HepG2 (cell line): Measurements from ENCODE around the gene ZBTB2. TPM values are rescaled to one million over a fixed set of nuclear protein-coding genes. Genes with fewer than 3 reads are reported as not detected.

Experiments used
- AHR ChIP-seq: IDR thresholded peaks from 2 replicates; pipeline ENCODE4 v1.6.1; 2018; ENCODE audit warnings: missing genetic modification reagents, missing compliant biosample characterization
- CREM ChIP-seq, 2 experiments: sonication (generic) in 1 of 2; formaldehyde crosslinking in 1 of 2; IDR thresholded peaks; 2 replicates each; pipeline versions ENCODE4 v1.4.0 to v1.6.1; 2016 to 2020; ENCODE audit warnings: antibody characterized with exemption in 1 of 2, mild to moderate bottlenecking in 1 of 2, missing genetic modification reagents in 1 of 2
- KDM1A ChIP-seq: IDR thresholded peaks from 2 replicates; pipeline ENCODE4 v1.6.1; 2016; ENCODE audit warnings: missing compliant biosample characterization
- PAF1 ChIP-seq: IDR thresholded peaks from 2 replicates; pipeline ENCODE4 v1.6.1; 2016; ENCODE audit warnings: missing genetic modification reagents, missing compliant biosample characterization
- PREB ChIP-seq: sonication (generic); formaldehyde crosslinking; IDR thresholded peaks from 2 replicates; pipeline ENCODE4 v1.4.0; 2020; ENCODE audit warnings: missing genetic modification reagents
- RFX1 ChIP-seq: fragments of 450-650 bp; IDR thresholded peaks from 2 replicates; pipeline ENCODE4 v1.6.1; 2017
- SALL2 ChIP-seq: sonication (generic); formaldehyde crosslinking; IDR thresholded peaks from 2 replicates; pipeline ENCODE4 v1.8.1; 2023; ENCODE audit warnings: mild to moderate bottlenecking, missing genetic modification reagents, inconsistent platforms
- SMYD3 ChIP-seq: sonication (generic); formaldehyde crosslinking; IDR thresholded peaks from 2 replicates; pipeline ENCODE4 v1.8.1; 2023; ENCODE audit warnings: mild to moderate bottlenecking, missing genetic modification reagents
- TARDBP ChIP-seq: sonication (generic); formaldehyde crosslinking; IDR thresholded peaks from 2 replicates; pipeline ENCODE4 v1.8.0; 2022; ENCODE audit warnings: mild to moderate bottlenecking, missing genetic modification reagents
- TEAD2 ChIP-seq: sonication (generic); formaldehyde crosslinking; IDR thresholded peaks from 2 replicates; pipeline ENCODE4 v1.9.0; 2021; ENCODE audit warnings: missing genetic modification reagents
- TGIF2 ChIP-seq: IDR thresholded peaks from 2 replicates; pipeline ENCODE4 v1.6.1; 2016; ENCODE audit warnings: control low read depth, missing compliant biosample characterization
- TOE1 ChIP-seq: sonication (generic); formaldehyde crosslinking; IDR thresholded peaks from 2 replicates; pipeline ENCODE4 v1.4.0; 2020; ENCODE audit warnings: mild to moderate bottlenecking, missing genetic modification reagents
- U2AF1 ChIP-seq: fragments of 200-400 bp; formaldehyde crosslinking; optimal IDR thresholded peaks from 2 replicates; pipeline ENCODE3; 2017; ENCODE audit warnings: mild to moderate bottlenecking, low read depth, low read length
- ZEB1 ChIP-seq: IDR thresholded peaks from 2 replicates; pipeline ENCODE4 v1.6.1; 2012; ENCODE audit warnings: mild to moderate bottlenecking, low read depth, inconsistent platforms; ENCODE audit not compliant: insufficient replicate concordance
- ZMYM3 ChIP-seq: sonication (generic); formaldehyde crosslinking; IDR thresholded peaks from 2 replicates; pipeline ENCODE4 v1.5.1; 2020; ENCODE audit warnings: mild to moderate bottlenecking, missing genetic modification reagents
- ZNF124 ChIP-seq: sonication (generic); formaldehyde crosslinking; IDR thresholded peaks from 2 replicates; pipeline ENCODE4 v1.4.0; 2020; ENCODE audit warnings: missing genetic modification reagents
- ZNF17 ChIP-seq: sonication (generic); formaldehyde crosslinking; IDR thresholded peaks from 2 replicates; pipeline ENCODE4 v1.5.0; 2020; ENCODE audit warnings: mild to moderate bottlenecking, missing genetic modification reagents
- ZNF234 ChIP-seq: sonication (generic); formaldehyde crosslinking; conservative IDR thresholded peaks from 2 replicates; pipeline ENCODE4 v1.5.1; 2020; ENCODE audit warnings: mild to moderate bottlenecking, missing genetic modification reagents
- ZNF337 ChIP-seq: sonication (generic); formaldehyde crosslinking; IDR thresholded peaks from 2 replicates; pipeline ENCODE4 v1.5.1; 2020; ENCODE audit warnings: missing genetic modification reagents, low read depth, mild to moderate bottlenecking, borderline replicate concordance
- ZNF484 ChIP-seq: sonication (generic); formaldehyde crosslinking; IDR thresholded peaks from 2 replicates; pipeline ENCODE4 v1.5.1; 2020; ENCODE audit warnings: mild to moderate bottlenecking, low read depth, missing genetic modification reagents, borderline replicate concordance
- ZNF513 ChIP-seq: sonication (generic); formaldehyde crosslinking; conservative IDR thresholded peaks from 2 replicates; pipeline ENCODE4 v1.5.0; 2020; ENCODE audit warnings: missing genetic modification reagents
- ZNF879 ChIP-seq: sonication (generic); formaldehyde crosslinking; IDR thresholded peaks from 2 replicates; pipeline ENCODE4 v1.8.1; 2023; ENCODE audit warnings: missing genetic modification reagents
- polyA plus RNA-seq, 8 experiments: library from polyadenylated mRNA; depleted of rRNA in 3 of 8; stranded (reverse) in 7 of 8; unstranded in 1 of 8; fragments of >200 nt; fragmentation: Illumina TruSeq in 4 of 8; extraction: Trizol in 4 of 8; gene quantifications; 2 replicates each; pipeline versions ENCODE4 v1.2.1 to v1.2.3, GENCODE V29; 2011 to 2016; ENCODE audit warnings: low read depth in 4 of 8, missing spikeins in 1 of 8, mixed read lengths in 1 of 8; ENCODE audit not compliant: insufficient read depth in 1 of 8
- total RNA-seq, 5 experiments: library from RNA; depleted of rRNA; stranded (reverse); fragments of >200 nt; fragmentation: Illumina TruSeq; extraction: Trizol; gene quantifications; 2 replicates each; pipeline ENCODE4 v1.2.3, GENCODE V29; 2016; ENCODE audit warnings: low read depth in 1 of 5
- TF ChIP-seq, protein P1 (sequence below): sonication (generic); formaldehyde crosslinking; IDR thresholded peaks from 2 replicates; pipeline ENCODE4 v1.8.0; 2022; ENCODE audit warnings: missing genetic modification reagents, mild to moderate bottlenecking, borderline replicate concordance
- TF ChIP-seq, protein P2 (sequence below): sonication (generic); formaldehyde crosslinking; conservative IDR thresholded peaks from 2 replicates; pipeline ENCODE4 v1.8.0; 2022; ENCODE audit warnings: mild to moderate bottlenecking, moderate library complexity, missing genetic modification reagents

The ZBTB2 gene
- total and polyA plus RNA-seq, 2 of the 13 experiments (the other 11 are each of a cell fraction or from before 2014, with no cell fraction given): 15.4 to 22.8 TPM

DNA sequence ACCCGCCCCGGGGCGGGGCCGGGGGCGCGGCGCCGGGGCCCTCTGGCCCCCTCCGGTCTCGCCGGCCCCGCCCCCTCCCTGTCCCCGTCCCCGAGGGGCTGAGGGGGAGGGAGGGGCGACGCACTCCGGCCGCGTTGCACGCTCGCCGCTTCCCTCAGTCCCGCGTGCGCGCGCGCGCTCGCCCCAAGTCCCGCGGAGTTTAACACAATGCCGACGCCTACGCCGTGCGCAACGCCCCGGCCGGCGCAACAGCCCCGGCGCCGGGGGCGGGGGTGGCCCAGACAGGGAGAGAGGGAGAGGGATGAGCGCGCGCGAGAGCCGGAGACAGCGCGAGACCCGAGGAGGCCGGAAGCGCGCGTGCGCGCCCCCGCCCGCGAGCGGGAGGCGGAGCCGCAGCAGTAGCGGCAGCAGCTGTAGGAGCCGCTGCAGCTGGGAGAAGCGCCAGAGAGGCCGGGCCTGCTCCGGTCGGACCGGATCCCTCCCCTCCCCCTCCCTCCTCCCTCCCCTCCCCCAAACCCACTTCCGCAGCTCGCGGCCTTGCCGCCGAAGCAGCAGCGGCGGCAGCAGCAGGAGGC, 996 bp downstream of the ZBTB2 start (continued):
- TF ChIP-seq CREM (IDR thresholded peaks at IDR 0.05) (no peak), CREM (CRISPR knock-in tag; IDR thresholded peaks at IDR 0.05) (no peak), ZNF513 (CRISPR knock-in tag) (no peak), ZNF337 (CRISPR knock-in tag) (no peak; the same call in 1 of the 2 replicates), KDM1A (no peak), U2AF1 (no peak), PREB (CRISPR knock-in tag) (no peak), TGIF2 (CRISPR knock-in tag) (no peak), ZNF124 (CRISPR knock-in tag) (0 out of 2 replicates have a peak, but pooled peaks have one; percentile 13), ZNF879 (CRISPR knock-in tag) (no peak), ZNF234 (CRISPR knock-in tag) (peak; percentile 85), TOE1 (CRISPR knock-in tag) (no peak), SALL2 (CRISPR knock-in tag) (peak; percentile 77; the same call in 1 of the 2 replicates), TARDBP (CRISPR knock-in tag) (peak; percentile 70), ZNF484 (CRISPR knock-in tag) (no peak), PAF1 (CRISPR knock-in tag) (no peak), SMYD3 (CRISPR knock-in tag) (no peak), ZMYM3 (CRISPR knock-in tag) (no peak; the same call in 1 of the 2 replicates), ZNF17 (CRISPR knock-in tag) (no peak), TEAD2 (no peak), RFX1 (no peak), ZEB1 (no peak), AHR (no peak)
- TF ChIP-seq, protein P1, sequence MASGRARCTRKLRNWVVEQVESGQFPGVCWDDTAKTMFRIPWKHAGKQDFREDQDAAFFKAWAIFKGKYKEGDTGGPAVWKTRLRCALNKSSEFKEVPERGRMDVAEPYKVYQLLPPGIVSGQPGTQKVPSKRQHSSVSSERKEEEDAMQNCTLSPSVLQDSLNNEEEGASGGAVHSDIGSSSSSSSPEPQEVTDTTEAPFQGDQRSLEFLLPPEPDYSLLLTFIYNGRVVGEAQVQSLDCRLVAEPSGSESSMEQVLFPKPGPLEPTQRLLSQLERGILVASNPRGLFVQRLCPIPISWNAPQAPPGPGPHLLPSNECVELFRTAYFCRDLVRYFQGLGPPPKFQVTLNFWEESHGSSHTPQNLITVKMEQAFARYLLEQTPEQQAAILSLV: no peak
- TF ChIP-seq, protein P2, sequence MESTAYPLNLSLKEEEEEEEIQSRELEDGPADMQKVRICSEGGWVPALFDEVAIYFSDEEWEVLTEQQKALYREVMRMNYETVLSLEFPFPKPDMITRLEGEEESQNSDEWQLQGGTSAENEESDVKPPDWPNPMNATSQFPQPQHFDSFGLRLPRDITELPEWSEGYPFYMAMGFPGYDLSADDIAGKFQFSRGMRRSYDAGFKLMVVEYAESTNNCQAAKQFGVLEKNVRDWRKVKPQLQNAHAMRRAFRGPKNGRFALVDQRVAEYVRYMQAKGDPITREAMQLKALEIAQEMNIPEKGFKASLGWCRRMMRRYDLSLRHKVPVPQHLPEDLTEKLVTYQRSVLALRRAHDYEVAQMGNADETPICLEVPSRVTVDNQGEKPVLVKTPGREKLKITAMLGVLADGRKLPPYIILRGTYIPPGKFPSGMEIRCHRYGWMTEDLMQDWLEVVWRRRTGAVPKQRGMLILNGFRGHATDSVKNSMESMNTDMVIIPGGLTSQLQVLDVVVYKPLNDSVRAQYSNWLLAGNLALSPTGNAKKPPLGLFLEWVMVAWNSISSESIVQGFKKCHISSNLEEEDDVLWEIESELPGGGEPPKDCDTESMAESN: peak; percentile 73; the same call in 1 of the 2 replicates
